GM21360 (cell line): Measurements from ENCODE around the gene RGS6.

Experiments
- ATAC-seq: cut with Tn5 transposase; IDR thresholded peaks from one replicate; pipeline ENCODE4 v1.9.1; 2021; ENCODE audit warnings: mild to moderate bottlenecking, moderate library complexity; ENCODE audit not compliant: unreplicated experiment

RGS6 gene

DNA sequence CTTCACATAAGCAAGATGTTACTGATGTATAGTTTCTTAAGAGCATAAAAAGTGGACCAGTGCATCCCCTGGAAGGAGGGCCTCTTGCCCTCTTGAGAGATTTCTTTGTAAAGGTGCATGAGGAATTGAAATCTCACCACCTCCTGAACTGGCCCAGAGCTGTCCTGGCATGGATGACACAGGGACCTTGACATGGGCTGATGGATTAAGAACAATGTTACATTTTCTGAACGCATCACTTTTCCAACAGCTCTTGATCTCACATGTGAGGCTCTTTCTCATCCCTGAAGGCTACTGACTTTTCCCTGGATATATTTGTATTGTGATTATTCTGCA lies 360.4 kb downstream of the RGS6 start:
- ATAC-seq: no peak

DNA sequence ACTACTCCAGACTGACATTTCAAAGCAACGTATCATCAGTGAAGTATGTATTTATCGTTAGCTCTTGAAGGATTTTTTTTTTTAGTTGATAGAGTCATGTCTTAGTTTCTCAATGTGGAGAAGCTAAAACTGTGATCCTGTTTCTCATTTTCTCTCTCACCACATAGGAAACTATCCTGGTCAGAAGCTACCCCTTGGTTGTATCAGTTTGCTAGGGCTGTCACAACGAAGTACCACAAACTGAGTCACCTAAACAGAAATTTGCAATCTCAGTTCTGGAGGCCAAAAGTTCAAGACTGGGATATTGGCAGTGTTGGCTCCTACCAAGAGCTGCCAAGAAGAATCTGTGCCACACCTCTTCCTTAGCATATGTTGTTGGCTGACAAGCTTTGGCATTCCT lies 369.1 kb downstream of the RGS6 start:
- no peak for ATAC-seq

DNA sequence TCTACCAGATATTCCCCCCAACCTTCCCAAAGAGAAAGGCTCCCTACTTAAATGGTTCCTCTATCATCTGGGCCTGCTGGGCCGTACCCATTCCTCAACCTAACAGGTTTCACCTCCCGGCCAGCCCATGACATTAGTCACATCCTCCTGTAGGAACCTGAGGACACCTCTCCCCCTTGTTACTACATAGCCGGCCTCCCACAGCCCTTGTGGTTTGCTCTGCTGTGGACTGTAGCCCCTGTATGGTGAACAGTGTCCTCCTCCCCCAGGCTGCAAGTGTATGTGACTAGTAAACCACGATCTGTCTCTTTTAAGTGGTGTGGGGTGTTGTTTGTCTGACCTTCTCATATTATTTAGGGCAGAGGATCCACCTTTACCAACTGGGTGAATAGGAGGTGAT lies 371.7 kb downstream of the RGS6 start:
- no peak for ATAC-seq

DNA sequence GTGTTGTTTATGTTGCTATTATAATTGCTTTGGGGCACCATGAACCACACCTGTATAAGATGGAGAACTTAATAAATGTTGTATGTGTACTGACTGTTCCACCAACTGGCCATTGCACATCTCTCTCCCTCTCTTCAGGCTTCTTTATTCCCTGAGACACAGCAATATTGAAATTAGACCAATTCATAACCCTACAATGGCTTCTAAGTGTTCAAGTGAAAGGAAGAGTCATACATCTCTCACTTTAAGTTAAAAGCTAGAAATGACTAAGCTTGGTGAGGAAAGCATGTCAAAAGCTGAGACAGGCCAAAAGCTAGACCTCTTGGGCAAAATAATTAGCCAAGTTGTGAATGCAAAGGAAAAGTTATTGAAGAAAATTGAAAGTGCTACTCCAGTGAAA lies 373.3 kb downstream of the RGS6 start:
- no peak for ATAC-seq

DNA sequence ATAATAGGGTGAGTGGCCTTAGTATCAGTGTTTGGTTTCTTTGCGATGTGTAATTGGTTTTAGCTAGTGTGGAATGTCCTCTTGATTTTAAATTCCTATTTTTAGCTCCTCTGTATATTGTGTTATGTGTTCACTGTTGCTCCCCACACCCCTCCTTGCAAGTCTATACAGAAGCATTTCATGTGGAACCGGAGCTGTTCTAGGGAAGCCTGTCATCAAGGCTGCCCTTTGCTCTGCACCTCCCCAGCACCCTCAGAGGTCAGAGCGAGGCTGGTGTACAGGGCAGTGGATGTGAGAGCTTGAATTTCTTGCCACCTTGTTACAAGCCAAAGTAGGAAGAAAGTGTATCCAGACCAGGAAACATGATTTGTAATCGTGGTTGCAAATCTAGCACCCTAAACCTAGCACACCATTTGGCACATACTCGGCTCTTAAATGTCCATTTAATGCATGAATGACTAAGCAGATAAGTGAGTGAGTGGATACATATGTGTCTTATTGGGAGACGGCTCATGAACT lies 376.8 kb downstream of the RGS6 start:
- no peak for ATAC-seq

DNA sequence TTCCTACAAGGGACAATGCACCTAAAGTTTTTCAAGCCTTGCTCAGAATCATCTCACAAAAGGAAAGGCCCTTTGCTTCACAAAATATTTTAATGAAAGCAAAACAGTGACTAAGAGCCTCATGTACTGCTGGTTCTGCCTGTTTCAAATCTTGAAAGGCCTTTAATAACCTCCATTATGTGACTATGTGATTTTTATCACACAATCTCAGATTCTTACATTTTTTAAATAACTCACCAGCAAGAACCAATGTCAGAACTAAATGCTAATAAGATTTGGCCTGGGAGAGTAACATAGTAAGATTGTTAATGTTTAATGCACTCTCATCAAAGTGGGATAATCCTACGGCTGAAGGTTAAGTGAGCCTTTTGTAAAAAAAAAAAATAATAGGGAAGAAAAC lies 378.9 kb downstream of the RGS6 start:
- ATAC-seq: no peak

DNA sequence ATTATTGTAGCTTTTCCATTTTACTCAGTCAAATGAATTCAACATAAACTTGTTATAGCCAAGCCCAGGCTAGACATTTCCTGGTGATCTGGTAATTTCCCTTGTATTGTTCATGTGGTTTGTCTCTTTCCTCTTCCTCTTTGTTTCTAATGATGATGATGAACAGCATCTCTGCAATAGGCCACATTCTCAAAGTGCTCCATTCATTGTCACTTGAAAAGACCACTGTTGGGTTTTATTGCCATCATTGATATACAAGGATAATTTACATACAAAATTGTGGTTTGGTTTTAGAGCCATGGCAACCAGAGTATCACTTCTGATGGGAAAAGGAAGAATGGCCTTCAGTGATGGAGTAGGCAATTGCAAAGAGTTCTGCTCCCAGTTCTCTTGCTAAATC lies 379.3 kb downstream of the RGS6 start:
- ATAC-seq: no peak

DNA sequence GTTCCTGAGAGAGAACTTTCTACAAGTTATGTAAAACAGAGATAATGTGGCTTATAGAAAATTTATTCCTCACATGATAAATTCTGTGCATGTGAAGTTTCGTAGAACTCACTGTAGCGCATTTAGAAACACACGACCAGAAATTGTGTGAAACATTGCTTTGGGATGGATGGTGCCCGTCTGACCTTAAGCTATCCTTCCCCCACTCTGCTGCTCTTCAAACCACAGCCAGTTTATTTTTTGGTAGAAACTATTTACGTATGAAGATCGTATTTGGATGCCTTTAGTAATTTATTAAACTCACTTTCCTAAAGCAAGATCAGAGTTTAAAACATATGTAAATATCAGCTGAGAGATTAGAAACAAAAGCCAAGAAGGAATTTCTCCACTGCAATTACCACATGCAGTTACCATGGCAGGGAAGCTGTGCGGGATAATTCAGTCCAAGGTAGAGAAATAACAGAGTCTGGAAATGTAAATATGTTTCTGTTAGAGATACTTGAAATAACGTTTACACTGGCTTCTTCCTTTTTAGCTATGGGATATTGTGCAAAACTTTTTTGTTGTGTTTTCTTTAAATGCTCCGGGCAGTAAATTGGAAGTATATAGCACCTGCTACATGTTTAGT lies 382.7 kb downstream of the RGS6 start:
- ATAC-seq: no peak

DNA sequence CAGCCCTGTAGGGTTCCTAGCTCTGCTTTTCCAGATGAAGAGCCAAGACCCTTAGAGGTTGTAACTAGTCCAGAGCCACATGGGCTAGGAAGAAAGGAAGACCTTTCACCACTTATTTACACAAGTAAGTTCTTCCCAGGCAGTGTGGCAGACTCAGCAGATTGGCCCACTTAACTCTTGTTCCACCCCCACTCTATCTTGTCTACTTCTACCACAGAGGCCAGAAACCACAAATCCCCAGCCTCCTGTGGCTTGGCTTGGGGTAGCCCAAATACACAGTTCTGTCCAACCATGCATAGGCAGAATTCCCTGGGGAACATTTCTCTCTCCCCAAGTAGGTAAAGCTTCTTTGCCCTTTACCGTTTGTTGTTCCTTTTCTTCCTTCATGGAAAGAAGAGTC lies 383.5 kb downstream of the RGS6 start:
- ATAC-seq: no peak

DNA sequence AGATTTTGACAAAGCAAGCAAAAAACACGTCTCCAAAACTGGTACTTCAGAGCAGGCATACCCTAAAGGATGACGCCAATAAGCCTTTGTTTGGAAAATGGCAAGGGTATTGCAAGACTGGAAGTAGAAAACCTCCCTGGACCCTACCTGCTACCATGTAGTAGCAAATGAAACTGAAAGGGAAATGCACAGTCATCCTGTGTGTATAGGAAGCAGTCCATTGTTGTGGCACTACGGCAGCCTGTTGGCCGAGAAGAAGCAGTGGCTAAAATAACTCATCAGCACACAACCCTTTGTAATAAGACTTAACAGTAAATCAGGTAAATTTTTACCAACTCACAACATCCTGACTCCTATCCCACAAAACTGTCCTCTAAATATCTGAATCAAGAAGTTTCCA lies 386.4 kb downstream of the RGS6 start:
- no peak for ATAC-seq

DNA sequence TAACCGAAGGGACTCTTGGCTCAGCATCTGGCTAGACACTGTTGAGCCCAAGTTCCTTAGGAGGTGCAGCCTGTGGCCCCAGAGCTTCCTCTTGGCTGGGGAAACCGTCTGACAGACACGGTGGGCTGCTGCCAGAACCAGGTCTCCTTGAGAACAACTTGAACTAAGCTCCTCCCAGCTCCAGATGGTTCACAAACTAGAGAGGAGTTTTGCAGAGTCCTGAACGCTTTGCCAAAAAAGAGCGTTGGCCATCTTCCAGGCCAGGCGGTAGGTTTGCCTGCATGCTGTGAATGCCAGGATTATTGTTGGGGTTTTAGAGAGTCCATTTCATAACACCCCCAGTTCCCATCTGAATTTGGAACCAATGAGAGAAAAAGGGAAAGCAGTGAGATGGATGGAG lies 399.8 kb downstream of the RGS6 start:
- no peak for ATAC-seq

DNA sequence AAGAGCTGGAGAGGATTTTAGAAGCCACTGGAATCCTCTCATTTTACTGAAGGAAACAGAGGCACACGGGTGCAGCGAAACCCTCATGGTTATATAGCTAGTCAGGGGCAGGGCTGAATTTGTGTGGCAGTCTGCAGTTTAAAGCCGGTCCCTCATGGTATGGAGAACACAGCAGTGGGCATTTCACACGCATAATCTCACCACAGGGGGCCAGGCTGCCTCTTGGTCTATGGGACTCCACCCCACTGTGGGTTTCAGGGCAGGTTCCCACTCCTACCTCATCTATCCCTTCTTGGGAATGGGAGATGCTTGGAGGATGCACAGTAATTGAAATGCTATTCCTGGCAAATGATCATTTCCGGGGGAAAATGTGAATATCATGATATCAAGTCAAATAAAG lies 400.6 kb downstream of the RGS6 start:
- no peak for ATAC-seq

DNA sequence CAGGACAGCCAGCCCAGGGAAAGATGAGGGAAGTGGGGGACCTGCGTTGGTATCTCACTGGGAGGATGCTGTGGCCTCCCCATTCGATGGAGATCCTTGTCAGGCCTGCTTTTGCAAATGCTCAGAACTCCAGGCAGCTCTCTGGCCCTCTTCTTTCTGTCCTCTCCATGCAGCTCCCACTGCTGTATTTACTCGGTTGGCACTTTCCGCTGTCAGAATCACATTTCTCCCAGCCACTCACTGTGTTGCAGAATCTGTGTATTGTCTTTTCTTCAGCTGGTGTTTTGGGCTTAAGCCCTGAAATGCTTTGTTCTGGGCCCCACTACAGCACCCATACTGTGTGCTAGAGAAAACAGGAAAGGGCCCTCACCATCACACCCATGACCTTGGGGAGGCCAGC lies 401.1 kb downstream of the RGS6 start:
- no peak for ATAC-seq

DNA sequence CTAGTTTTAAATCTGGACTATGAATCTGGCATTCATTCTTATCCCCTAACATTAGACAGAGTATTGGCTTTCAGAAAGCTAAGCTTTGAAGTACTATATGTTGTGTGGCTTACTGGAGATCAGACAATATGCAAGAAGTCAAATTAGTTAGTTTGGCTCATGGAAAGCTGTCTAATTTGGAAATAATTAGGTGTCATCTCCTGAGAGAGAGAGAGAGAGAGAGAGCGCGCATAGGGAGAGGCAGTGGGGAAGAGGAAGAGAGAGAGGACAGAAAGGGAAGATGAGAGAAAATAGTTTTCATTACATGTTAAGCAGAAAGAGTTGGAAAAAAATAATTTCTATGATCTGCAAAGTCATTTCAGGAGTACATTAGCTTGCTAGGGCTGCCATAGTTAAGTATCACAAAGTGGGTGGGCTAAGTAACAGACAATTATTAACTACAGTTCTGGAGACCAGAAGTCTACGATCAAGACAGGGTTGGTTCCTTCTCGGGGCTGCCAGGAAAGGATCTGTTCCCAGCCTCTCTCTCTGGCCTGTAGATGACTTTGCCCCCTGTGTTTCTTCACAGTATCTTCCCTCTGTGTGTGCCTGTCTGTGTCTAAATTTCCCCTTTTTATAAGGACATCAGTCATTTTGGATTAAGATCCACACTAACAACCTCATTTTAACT lies 404.2 kb downstream of the RGS6 start:
- no peak for ATAC-seq

DNA sequence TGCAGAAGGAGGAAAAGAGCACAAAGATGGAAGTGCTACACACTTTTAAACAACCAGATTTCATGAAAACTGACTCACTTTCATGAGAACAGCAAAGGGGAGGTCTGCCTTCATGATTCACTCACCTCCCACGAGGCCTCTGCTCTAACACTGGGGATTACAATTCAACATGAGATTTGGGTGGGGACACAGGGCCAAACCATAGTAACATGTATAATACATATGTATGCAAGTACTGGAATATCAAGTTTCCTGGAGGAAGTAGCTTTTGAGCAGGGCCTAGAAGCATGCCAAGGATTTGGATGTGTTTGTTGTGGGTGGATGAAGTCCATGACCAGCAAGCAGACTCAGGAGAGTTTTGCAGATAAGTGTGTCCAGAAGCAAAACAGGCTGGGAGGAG lies 409.0 kb downstream of the RGS6 start:
- ATAC-seq: no peak

DNA sequence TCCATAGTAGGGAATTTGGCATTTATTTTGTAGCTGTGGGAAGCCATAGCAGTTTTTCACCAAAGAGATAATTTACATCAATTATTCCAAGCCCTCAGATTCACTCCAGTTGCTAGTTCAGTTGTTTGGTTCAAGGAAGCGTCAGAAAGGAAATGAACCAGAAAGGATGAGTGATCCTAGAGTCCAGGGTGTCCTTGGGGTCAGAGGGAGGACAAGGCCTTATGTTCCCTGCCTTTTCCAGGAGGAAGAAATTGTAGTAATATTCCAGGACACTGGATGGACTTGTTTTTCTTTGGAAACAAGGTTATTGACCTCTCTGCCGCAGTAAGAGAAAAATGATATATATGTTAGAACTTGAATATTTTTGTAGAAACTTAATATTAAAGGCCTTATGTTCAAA lies 409.5 kb downstream of the RGS6 start:
- no peak for ATAC-seq

DNA sequence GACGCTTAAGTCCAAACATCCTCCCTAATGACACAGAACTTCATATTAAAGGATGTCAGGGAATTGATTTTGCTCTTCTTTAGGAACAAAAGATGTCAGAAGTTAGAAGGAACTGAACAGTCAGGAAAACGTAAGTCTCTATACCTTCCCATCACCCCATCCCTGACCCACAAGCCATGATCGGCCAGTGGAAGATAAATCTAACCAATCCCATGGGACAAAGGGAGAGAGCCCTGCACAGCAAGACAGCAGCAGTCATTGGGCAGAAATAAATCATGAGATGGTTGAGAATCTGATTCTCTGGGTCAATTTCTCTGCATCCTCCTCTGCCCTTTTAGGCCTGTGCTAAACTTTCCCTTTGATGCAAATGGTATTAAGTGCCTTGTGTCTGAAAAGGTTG lies 414.9 kb downstream of the RGS6 start:
- ATAC-seq: no peak

DNA sequence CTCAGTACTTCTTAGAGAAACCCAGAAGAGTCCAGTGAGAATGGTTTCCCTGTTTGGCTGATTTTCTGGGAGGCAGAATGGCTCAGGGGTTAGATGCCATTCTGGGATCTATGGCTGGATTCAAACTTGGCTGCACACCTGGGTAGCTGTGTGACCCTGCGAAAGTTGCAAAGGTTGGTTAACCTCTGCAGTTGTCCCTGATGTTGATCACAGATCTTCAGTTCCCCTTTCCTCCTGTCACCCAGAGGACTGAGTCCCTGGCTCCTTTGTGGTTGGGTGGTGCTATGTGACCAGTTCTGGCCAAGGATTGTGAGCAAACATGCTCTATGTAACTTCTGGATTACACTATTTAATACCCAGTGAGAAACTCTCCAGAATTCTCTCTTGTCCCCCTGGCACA lies 418.0 kb downstream of the RGS6 start:
- ATAC-seq: no peak

DNA sequence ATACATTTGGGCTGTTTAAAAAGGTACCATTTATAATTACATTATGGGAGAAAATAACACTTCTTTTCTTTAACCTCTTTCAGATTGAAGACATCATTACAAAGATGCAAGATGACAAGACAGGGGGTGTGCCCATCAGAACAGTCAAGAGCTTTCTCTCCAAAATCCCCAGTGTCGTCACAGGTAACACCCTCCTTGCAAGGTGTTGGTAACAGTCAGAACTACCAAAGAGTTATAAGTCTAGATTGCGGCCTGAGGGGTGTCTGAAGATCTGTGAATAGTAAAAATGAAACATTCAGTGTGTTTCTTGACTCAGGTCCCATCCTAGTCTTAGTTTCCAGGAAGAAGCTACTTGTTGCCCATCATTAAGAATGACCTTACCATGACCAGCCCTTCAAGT lies 419.8 kb downstream of the RGS6 start:
- no peak for ATAC-seq

DNA sequence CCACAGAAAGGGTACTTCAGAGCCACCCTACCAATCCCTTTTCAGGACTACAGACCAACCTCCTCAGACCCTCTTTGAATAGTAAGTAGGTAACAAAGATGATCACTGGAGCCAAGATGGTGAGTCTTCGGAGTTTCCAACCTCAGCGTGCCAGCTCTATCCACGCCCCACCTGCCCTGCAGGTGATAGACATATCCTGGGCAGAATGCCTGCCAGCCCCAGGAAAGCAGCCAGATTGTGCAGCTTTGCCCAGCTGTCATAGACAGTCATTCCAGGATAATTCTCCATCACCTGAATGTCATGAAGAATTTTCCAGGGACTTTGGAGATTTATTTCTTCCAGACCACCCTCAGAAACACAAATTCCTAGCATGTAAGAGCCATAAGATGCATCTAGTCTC lies 434.4 kb downstream of the RGS6 start:
- no peak for ATAC-seq

DNA sequence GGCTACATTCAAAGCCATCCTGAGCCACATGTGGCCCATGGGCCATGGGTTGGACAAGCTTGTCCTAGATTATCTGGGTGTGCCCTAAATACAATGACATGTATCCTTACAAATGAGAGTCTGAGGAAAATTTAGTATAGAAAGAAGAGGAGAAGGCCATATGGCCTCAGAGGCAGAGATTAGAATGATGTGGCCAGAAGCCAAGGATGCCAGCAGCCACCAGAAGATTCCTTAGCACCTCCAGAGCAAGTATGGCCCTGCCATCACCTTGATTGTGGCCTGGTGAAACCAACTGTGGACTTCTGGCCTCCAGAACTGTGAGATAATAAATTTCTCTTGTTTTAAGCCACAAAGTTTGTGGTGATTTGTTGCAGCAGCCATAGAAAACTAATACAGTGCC lies 436.9 kb downstream of the RGS6 start:
- ATAC-seq: no peak

DNA sequence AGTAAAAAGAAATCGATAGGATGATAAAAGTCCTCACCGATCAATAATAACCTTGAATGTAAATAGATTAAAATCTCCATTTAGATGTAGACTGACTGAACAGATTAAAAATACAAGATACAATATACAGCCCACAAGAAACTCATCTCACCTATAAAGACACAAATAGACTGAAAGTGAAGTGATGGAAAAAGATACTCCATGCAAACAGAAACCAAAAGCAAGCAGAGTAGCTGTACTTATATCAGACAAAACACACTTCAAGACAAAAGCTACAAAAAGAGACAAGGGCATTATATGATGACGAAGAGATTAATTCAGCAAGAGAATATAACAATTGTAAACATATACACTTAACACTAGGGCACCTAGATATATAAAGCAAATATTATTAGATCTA lies 444.8 kb downstream of the RGS6 start:
- no peak for ATAC-seq

DNA sequence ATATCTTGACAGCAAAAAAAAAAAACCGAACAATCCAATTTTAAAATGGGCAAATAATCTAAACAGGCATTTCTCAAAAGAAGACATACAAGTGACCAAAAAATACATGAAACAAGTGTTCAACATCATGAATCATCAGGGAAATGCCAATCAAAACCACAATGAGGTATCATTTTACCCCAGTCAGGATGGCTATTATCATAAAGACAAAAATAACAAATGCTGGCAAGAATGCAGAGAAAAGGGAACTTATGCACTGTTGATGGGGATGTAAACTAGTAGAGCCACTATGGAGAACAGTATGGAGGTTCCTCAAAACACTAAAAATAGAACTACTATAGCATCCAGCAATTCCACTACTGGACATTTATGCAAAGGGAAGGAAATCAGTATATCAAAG lies 448.2 kb downstream of the RGS6 start:
- no peak for ATAC-seq
